HUES6 (cell line): ENCODE data around the gene MDFI.

Experiments
- H3K27ac ChIP-seq: 2 replicates; pipeline ENCODE4 v1.7.0; 2013; ENCODE audit warnings: low read depth, mild to moderate bottlenecking, low read length, inconsistent platforms
- H3K27me3 ChIP-seq: 2 replicates; pipeline ENCODE4 v1.6.1; 2013; ENCODE audit warnings: low read length; ENCODE audit not compliant: control insufficient read depth, insufficient read depth
- H3K36me3 ChIP-seq: 2 replicates; pipeline ENCODE4 v1.6.1; 2013; ENCODE audit warnings: low read length; ENCODE audit not compliant: control insufficient read depth, insufficient read depth
- H3K4me1 ChIP-seq: 2 replicates; pipeline ENCODE4 v1.6.1; 2013; ENCODE audit warnings: low read length; ENCODE audit not compliant: control insufficient read depth, insufficient read depth
- H3K4me3 ChIP-seq: 2 replicates; pipeline ENCODE4 v1.5.1; 2013; ENCODE audit warnings: low read depth, low read length
- H3K9ac ChIP-seq: one replicate; pipeline ENCODE4 v1.6.1; 2013; ENCODE audit warnings: mild to moderate bottlenecking, low read length
- H3K9me3 ChIP-seq: 2 replicates; pipeline ENCODE4 v1.6.1; 2013; ENCODE audit warnings: low read depth, low read length; ENCODE audit not compliant: control insufficient read depth, insufficient read depth

The MDFI gene

DNA sequence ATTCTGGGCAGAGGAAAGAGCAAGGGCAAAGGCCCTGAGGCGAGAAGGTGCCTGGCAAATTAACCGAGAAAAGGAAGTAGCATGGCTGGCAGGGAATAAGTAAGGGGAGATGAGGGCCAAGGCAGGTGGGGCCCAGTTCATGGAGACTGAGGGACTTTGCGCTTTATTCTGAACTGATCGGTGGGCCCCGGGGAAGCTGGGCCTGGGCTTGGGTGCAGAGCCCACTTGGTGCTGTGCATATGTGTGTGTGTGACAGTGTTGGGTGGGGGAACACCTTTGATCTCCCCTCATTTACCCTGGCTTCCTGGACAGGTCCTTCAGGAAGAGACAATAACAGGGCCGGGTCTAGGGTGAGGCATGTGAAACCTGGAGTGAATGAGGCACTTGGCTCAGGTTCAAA lies 2.9 kb upstream of the MDFI start:
- H3K27ac ChIP-seq, result no peak overlapping the region
- no peak overlapping the region for H3K9ac ChIP-seq
- peaks cover 30% of the 10 kb centered on the region for H3K4me1 ChIP-seq

DNA sequence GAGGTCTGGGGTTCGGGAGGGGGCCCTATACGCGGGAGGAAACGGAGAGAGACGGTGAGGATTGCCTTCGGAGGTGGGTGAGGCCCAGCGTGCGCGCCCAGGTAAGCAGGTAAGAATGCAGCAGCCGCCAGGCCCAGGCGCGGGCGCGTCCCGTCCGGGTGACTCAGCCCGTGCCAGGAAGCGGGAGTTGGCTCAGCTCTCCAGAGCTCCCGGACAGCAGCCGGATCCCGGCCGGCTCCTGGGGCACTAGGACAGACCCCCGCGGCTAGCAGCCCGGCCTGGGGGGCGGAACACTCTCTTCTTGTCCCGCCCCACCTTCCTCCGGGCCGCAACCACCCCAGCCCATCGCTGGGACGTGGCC lies 1.5 kb upstream of the MDFI start:
- H3K36me3 ChIP-seq, result no peaks in the 10 kb centered on the region
- H3K9ac ChIP-seq, result peak overlapping the region; percentile 68
- peaks cover 41% of the 10 kb centered on the region for H3K4me1 ChIP-seq
- peak overlapping the region; percentile 92 for H3K4me3 ChIP-seq
- no peak overlapping the region for H3K27ac ChIP-seq
- peaks cover 61% of the 10 kb centered on the region for H3K27me3 ChIP-seq
- H3K9me3 ChIP-seq, result no peaks in the 10 kb centered on the region

More for the DNA sequence above, 2.9 kb upstream of the MDFI start:
- no peaks in the 10 kb centered on the region for H3K36me3 ChIP-seq
- H3K4me3 ChIP-seq, result no peak overlapping the region
- H3K27me3 ChIP-seq, result peaks cover 49% of the 10 kb centered on the region
- no peaks in the 10 kb centered on the region for H3K9me3 ChIP-seq

DNA sequence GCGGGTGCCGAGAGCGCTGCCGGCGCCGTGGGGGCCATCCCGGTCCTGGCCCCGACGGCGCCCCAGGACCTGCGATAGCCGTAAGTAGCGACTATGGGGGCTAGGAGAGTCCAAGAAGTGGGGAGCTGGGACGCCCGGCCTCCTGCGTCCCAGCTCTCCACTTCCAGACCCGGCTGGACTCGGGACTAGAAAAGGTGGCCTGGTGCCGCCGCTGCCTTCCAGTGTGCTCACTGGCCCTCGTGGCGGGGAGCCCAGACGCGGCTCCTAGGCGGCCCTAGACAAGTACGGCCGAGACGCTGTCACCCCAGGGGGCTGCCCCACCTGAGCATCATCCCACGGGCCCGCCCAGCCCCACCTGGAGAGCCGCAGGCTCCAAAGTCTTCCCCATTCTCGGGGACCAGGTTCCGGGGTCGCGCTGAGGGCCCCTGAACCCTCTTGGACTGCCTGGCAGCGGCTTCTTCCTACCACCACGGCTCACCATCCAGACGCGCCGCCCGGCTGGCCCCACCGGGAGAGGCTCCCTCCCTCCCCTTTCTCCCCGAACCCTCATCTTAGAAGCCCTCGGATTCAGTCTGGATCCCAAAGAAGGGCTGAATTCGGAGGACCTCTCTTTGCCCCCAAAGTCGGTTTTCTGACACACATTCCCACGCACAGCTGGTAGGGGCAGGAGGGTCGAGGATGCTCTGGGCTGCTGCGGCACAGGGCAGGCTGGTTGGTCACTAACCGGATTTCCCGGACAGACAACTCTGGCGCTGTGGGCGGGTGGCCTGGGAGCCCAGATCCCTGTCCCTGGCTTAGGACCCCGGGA lies 870 bp upstream of the MDFI start:
- peak overlapping the region; percentile 92 for H3K4me3 ChIP-seq
- H3K9ac ChIP-seq, result peak overlapping the region; percentile 68

DNA sequence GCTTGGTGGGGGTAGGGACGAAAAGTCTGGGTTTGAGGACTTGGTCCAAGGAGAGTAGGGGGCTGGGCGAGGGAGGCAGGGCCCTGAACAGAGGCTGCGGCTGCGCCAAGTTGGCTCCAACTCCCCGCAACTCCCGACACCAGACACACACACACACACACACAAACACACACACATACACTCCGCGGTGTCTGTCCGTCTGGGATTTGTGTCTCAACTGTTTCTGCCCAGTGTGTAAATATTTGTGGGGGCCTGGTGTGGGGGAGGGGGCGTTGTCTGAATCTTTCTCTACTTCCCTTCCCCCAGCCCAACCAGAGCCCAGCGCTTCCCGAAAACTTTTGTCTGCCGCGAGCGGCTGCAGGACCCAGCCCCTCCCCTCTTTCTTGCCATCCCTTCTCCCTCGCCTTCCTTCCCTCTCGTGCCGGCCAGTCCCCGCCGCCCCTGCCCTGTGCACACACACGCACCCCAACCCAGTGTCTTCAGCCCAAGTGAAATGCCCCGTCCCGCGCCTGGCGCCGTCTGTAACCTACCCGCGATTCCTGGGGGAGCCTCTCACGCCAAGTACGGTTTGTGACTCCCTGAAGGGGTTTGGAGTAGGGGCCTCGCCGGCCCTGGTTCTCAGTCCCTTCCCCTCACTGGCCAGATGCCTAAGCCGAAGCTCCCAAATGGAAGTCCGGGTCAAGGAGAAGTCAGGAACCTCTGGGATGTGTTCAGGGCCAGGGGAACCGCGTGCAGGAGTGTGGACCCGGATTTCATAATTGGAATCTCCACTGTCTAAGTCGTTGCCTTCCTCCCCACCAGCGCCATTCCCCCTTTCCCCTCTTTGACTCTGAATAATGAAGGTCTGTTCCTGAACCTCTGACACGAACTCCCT lies 904 bp downstream of the MDFI start:
- no peaks in the 10 kb centered on the region for H3K9me3 ChIP-seq
- H3K27ac ChIP-seq, result peak overlapping the region; percentile 54; the same call in 1 of the 2 replicates
- peak overlapping the region; percentile 92 for H3K4me3 ChIP-seq
- H3K27me3 ChIP-seq, result peaks cover 62% of the 10 kb centered on the region
- peaks cover 57% of the 10 kb centered on the region for H3K4me1 ChIP-seq
- peak overlapping the region; percentile 73 for H3K9ac ChIP-seq
- H3K36me3 ChIP-seq, result no peaks in the 10 kb centered on the region

More for the DNA sequence above, 870 bp upstream of the MDFI start:
- Histone ChIP-seq H3K27me3 (peaks cover 62% of the 10 kb centered on the region), H3K9me3 (no peaks in the 10 kb centered on the region), H3K4me1 (peaks cover 42% of the 10 kb centered on the region), H3K36me3 (no peaks in the 10 kb centered on the region), H3K27ac (no peak overlapping the region)

DNA sequence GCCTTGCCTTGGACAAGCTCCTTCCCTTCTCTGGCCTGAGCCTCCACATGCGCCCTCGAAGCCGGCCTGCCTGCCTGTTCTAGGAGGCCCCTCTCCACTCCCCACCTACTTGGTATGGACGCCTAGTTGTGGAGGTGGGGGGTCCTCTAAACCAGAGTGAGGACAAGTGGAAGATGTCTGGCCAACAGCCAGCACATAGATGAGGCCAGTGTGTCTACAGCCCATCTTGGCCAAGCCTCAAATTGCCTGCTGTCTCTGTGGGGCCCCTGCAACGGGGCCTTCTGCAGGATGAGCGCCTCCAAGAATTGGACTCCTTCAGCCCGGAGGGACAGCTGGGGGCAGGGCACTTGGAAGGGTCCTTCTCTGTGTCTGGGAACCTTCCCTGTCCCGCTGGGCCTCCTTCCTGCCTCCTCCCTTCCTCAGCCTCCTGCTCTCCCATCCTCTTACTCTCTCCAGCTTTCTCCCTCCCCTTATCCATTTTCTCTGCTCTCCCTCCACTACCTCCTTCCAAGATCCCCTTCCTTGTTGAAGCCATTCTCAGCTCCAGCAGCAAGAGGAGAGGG lies 1.6 kb downstream of the MDFI start:
- Histone ChIP-seq H3K27me3 (peaks cover 57% of the 10 kb centered on the region), H3K9me3 (no peaks in the 10 kb centered on the region), H3K36me3 (no peaks in the 10 kb centered on the region), H3K4me1 (peaks cover 59% of the 10 kb centered on the region), H3K4me3 (peak overlapping the region; percentile 92), H3K9ac (peak overlapping the region; percentile 73), H3K27ac (no peak overlapping the region; the same call in 1 of the 2 replicates)

DNA sequence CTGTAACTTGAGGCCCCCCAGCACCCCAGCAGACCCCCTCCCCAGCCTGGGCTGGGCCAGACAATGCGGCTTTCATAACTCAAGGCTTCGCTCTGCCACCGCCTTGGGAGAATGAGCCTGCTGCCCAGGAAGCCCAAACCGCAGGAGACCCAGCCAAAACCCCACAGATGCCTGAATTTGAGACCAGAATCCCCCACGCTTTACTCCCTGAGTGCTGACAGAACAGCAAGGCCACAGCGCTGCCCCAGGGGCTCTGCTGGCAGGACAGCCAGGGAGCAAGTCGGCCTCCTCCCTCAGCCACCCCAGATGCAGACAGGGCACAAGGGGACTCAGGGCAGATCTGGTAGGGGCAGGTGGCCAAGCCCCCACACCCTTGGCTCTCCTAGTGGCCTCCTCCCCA lies 2.2 kb downstream of the MDFI start:
- Histone ChIP-seq H3K9me3 (no peaks in the 10 kb centered on the region), H3K9ac (peak overlapping the region; percentile 46), H3K4me1 (peaks cover 60% of the 10 kb centered on the region), H3K27me3 (peaks cover 53% of the 10 kb centered on the region), H3K4me3 (peak overlapping the region; percentile 92; the same call in 1 of the 2 replicates), H3K36me3 (no peaks in the 10 kb centered on the region), H3K27ac (no peak overlapping the region; the same call in 1 of the 2 replicates)

DNA sequence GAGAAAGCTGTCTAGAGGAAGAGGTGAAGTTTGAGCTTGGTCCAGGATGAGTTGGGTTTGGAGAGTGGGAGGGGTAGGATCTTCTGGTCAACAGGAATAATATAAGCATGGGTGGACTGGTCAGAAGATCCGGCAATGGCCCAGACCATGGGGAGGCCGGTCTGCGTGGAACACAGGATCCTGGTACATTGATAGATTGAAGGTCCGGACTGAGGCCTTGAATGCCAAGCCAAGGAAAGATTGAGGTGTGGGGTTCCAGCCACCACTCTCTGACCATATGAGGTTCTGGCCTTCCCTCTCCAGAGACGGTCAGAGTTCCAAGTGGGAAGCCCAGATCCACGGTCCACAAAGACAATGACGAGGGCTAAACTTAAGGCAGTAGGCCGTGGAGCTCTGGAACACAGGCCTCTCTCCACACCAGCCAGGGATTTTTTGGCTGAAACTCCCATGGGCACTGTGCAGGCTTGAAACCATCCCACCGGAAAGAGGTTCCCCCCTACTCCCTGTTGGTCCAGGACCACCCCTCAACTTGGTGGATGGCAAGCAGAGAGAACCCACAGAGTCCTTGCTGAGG lies 3.2 kb downstream of the MDFI start:
- Histone ChIP-seq H3K9me3 (no peaks in the 10 kb centered on the region), H3K27me3 (peaks cover 44% of the 10 kb centered on the region), H3K4me3 (no peak overlapping the region), H3K4me1 (peaks cover 63% of the 10 kb centered on the region), H3K27ac (no peak overlapping the region), H3K36me3 (peaks cover 3% of the 10 kb centered on the region; the same call in 1 of the 2 replicates), H3K9ac (no peak overlapping the region)

DNA sequence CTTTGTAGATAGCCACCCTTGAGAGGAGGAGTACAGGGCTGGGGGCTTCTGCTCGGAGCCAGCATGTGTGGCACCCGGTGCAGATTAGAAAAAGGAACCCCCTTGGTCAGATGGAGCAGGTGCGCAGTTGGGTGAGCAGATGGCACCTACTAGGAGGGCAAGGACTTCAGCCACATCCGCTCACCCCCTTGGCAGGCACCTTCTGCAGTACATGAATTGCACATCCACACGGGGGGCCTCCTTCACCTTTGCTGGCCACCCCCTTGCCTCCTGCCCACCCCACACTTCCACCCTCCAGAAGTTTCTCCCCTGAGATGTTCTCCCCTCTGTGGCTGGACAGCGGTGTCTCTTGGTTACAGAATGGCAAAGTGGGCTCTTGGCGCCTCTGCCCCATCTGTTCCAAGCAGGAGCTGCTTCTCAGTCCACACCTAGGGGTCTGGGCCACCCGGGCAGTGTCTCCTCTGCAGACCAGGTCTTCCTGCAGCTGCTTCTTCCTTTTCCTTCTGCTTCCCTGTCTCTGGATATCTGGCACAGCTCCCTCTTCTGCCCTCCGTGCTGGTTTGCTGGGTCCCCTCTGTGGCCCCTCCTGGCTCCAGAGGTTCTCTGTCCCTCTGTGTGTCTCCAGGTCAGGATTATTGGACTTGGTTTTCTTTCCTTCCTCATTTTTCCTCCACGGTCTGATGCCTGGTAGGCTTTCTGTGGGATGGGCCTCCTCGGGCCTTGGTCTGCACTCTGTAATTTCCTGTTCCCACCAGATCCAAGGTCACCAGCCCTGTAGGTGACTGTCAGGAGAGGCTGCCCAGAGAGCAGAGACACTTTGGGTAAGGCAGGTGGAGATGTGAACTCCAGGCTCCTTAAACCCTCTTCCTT lies 4.1 kb downstream of the MDFI start:
- H3K9me3 ChIP-seq, result no peaks in the 10 kb centered on the region
- peaks cover 59% of the 10 kb centered on the region for H3K4me1 ChIP-seq
- no peak overlapping the region for H3K4me3 ChIP-seq
- H3K36me3 ChIP-seq, result peaks cover 11% of the 10 kb centered on the region; the same call in 1 of the 2 replicates
- H3K9ac ChIP-seq, result no peak overlapping the region
- H3K27me3 ChIP-seq, result peaks cover 35% of the 10 kb centered on the region
- no peak overlapping the region for H3K27ac ChIP-seq

DNA sequence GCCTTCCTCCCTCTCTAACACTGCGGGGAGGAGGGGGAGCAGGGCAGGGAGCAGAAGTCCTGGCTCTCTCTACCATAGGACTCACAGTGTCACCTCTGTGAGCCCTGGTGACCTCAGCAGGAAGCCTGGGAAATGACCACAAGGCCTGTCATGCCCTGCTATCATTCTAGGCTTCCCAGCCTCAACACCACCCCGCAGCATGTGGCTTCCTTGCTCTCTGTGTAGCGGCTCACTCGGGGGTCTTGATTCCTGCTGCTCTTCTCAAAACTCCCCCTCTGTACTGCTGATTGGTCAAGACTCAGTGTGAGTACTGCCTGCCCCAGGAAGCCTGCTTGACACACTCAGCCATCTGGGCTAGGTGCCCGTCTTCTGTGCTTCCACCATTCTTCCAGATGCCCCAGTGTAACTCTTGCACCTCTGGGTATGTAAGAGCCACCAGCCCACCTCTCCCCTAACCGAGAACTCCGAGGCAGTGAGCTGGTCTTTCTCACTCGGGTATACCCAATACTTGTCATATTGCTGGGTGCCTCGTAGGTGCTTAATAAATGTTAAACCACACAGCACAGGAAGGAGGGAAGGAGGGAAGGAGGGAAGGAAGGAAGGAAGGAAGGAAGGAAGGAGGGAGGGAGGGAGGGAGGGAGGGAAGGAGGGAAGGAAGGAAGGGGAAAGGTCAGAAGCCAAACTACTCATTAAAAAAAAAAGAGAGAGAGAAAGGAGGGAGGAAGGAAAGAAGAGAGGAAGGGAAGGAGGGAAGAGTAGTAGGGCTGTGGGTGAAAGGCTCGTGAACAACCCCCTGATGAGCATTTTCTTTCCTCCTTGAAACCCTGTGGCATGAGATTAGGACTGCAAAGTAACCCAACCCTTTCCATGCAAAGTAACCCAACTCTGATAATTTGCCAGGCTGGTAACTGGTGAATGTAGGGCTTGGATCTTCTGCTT lies 5.0 kb downstream of the MDFI start:
- H3K9me3 ChIP-seq, result no peaks in the 10 kb centered on the region
- peaks cover 15% of the 10 kb centered on the region for H3K36me3 ChIP-seq
- H3K27me3 ChIP-seq, result peaks cover 28% of the 10 kb centered on the region
- H3K4me1 ChIP-seq, result peaks cover 56% of the 10 kb centered on the region
- no peak overlapping the region for H3K4me3 ChIP-seq
- H3K9ac ChIP-seq, result no peak overlapping the region
- no peak overlapping the region for H3K27ac ChIP-seq
